SK-N-SH (cell line): ENCODE measurements around the gene CFAP210. TPM values are rescaled to one million over a fixed set of nuclear protein-coding genes. Genes with fewer than 3 reads are reported as not detected.

ENCODE experiments used
- CTCF ChIA-PET: fragments of 300-600, 350-600 bp; formaldehyde crosslinking; extraction: SDS; loops from one replicate; lab custom pipeline; 2021; lab: Yijun Ruan, JAX
- POLR2A ChIA-PET: fragments of 350-600 bp; sonication (Branson Sonifier 250); formaldehyde crosslinking; extraction: SDS; loops from one replicate; lab custom pipeline; 2020; ENCODE audit warnings: antibody characterized with exemption, inconsistent platforms; lab: Yijun Ruan, JAX
- DNase-seq: peaks from one replicate; pipeline ENCODE4 v3.0.0; 2012
- H2AFZ ChIP-seq: fragments of 200-600 bp; sonication (generic); 2 replicates; pipeline ENCODE4 v1.8.1; 2016; ENCODE audit warnings: antibody characterized with exemption, mild to moderate bottlenecking, low read depth
- H3F3A ChIP-seq: fragments of 200-600 bp; sonication (generic); replicated peaks from 2 replicates; pipeline ENCODE3; 2016; ENCODE audit warnings: antibody characterized with exemption, mild to moderate bottlenecking; ENCODE audit not compliant: insufficient read depth
- H3K27ac ChIP-seq, 2 experiments: fragments of 200-500 bp in 1 of 2; fragments of 200-600 bp in 1 of 2; sonication (Bioruptor generic) in 1 of 2; sonication (generic), shearing (Covaris generic) in 1 of 2; 2 replicates each; pipeline versions ENCODE4 v1.5.1 to v1.6.1; 2014 to 2016; ENCODE audit warnings: low read depth in 2 of 2, inconsistent platforms in 1 of 2, low read length in 1 of 2, mild to moderate bottlenecking in 1 of 2, mixed read lengths in 1 of 2
- H3K27me3 ChIP-seq: fragments of 200-600 bp; sonication (generic), shearing (Covaris generic); 2 replicates; pipeline ENCODE4 v1.6.1; 2016; ENCODE audit warnings: mixed run types; ENCODE audit not compliant: insufficient read depth
- H3K36me3 ChIP-seq, 2 experiments: fragments of 200-500 bp in 1 of 2; fragments of 200-600 bp in 1 of 2; sonication (Bioruptor generic) in 1 of 2; sonication (generic) in 1 of 2; replicated peaks in 1 of 2; 2 replicates each; pipeline versions ENCODE3 to v1.5.1; 2014 to 2016; ENCODE audit warnings: low read length in 1 of 2, mild to moderate bottlenecking in 1 of 2; ENCODE audit not compliant: insufficient read depth in 2 of 2, control insufficient read depth in 1 of 2
- H3K4me1 ChIP-seq, 2 experiments: fragments of 200-500 bp in 1 of 2; fragments of 200-600 bp in 1 of 2; sonication (Bioruptor generic) in 1 of 2; sonication (generic), shearing (Covaris generic) in 1 of 2; 2 replicates each; pipeline versions ENCODE4 v1.5.1 to v1.6.1; 2014 to 2016; ENCODE audit warnings: low read depth in 1 of 2, low read length in 1 of 2, mixed run types in 1 of 2; ENCODE audit not compliant: insufficient read depth in 2 of 2, control insufficient read depth in 1 of 2
- H3K4me2 ChIP-seq: fragments of 200-600 bp; sonication (generic), shearing (Covaris generic); 2 replicates; pipeline ENCODE4 v1.6.1; 2017; ENCODE audit warnings: mixed run types
- H3K4me3 ChIP-seq, 2 experiments: fragments of 200-500 bp in 1 of 2; fragments of 200-600 bp in 1 of 2; sonication (Bioruptor generic) in 1 of 2; sonication (generic), shearing (Covaris generic) in 1 of 2; 2 replicates each; pipeline versions ENCODE4 v1.5.1 to v1.8.1; 2014 to 2016; ENCODE audit warnings: low read depth in 2 of 2, inconsistent platforms in 1 of 2, low read length in 1 of 2, mild to moderate bottlenecking in 1 of 2, mixed read lengths in 1 of 2, moderate library complexity in 1 of 2
- H3K79me2 ChIP-seq: fragments of 200-600 bp; sonication (generic); 2 replicates; pipeline ENCODE4 v1.8.1; 2017; ENCODE audit warnings: mild to moderate bottlenecking; ENCODE audit not compliant: insufficient read depth
- H3K9ac ChIP-seq: fragments of 200-600 bp; sonication (generic); 2 replicates; pipeline ENCODE4 v1.6.1; 2017; ENCODE audit warnings: mixed run types
- H3K9me2 ChIP-seq: fragments of 200-600 bp; sonication (generic); 2 replicates; pipeline ENCODE4 v1.6.1; 2017; ENCODE audit warnings: mixed run types
- H3K9me3 ChIP-seq: fragments of 200-600 bp; sonication (generic); 2 replicates; pipeline ENCODE4 v1.6.1; 2017; ENCODE audit warnings: mixed run types, mild to moderate bottlenecking, moderate library complexity
- H4K20me1 ChIP-seq: fragments of 200-600 bp; sonication (generic); 2 replicates; pipeline ENCODE4 v1.6.1; 2017; ENCODE audit warnings: mild to moderate bottlenecking, mixed run types; ENCODE audit not compliant: insufficient read depth
- CHD2 ChIP-seq: fragments of 150-350 bp; IDR thresholded peaks from 2 replicates; pipeline ENCODE4 v1.6.1; 2018; ENCODE audit warnings: low read length; ENCODE audit not compliant: partially characterized antibody
- EP300 ChIP-seq, 2 experiments: IDR thresholded peaks; 2 replicates each; pipeline versions ENCODE4 v1.4.0 to v1.6.1; 2012; ENCODE audit warnings: borderline replicate concordance in 1 of 2, low read depth in 1 of 2, low read length in 1 of 2
- EZH2phosphoT487 ChIP-seq: fragments of 200-600 bp; sonication (generic); IDR thresholded peaks from 2 replicates; pipeline ENCODE4 v1.6.1; 2017; ENCODE audit warnings: low read depth, mixed run types, mild to moderate bottlenecking, antibody characterized with exemption, moderate library complexity, borderline replicate concordance
- FOSL2 ChIP-seq: IDR thresholded peaks from 2 replicates; pipeline ENCODE4 v1.4.0; 2012; ENCODE audit warnings: low read depth, mild to moderate bottlenecking, moderate library complexity, borderline replicate concordance
- FOXJ3 ChIP-seq: sonication (generic); formaldehyde crosslinking; IDR thresholded peaks from 2 replicates; pipeline ENCODE4 v1.5.1; 2020; ENCODE audit warnings: mild to moderate bottlenecking, missing genetic modification reagents
- GABPA ChIP-seq: IDR thresholded peaks from 2 replicates; pipeline ENCODE4 v1.4.0; 2012; ENCODE audit warnings: low read depth, mild to moderate bottlenecking
- GATA2 ChIP-seq: sonication (generic); formaldehyde crosslinking; IDR thresholded peaks from 2 replicates; pipeline ENCODE4 v1.5.0; 2020; ENCODE audit warnings: mild to moderate bottlenecking, missing genetic modification reagents
- JUND ChIP-seq: IDR thresholded peaks from 2 replicates; pipeline ENCODE4 v1.4.0; 2012
- MAX ChIP-seq: IDR thresholded peaks from 2 replicates; pipeline ENCODE4 v1.4.0; 2012; ENCODE audit warnings: low read depth
- NRF1 ChIP-seq: IDR thresholded peaks from 2 replicates; pipeline ENCODE4 v1.6.1; 2012; ENCODE audit warnings: low read depth, mild to moderate bottlenecking, low read length
- PBX3 ChIP-seq: IDR thresholded peaks from 2 replicates; pipeline ENCODE4; 2012
- RXRA ChIP-seq: IDR thresholded peaks from 2 replicates; pipeline ENCODE4 v1.4.0; 2012; ENCODE audit warnings: low read depth, mild to moderate bottlenecking, borderline replicate concordance
- SIN3A ChIP-seq: IDR thresholded peaks from 2 replicates; pipeline ENCODE4 v1.6.1; 2012; ENCODE audit warnings: low read depth, mild to moderate bottlenecking, low read length, moderate library complexity, borderline replicate concordance
- TAF1 ChIP-seq: IDR thresholded peaks from 2 replicates; pipeline ENCODE4 v1.6.1; 2012; ENCODE audit warnings: low read depth, mild to moderate bottlenecking, low read length, moderate library complexity, borderline replicate concordance
- TEAD4 ChIP-seq: IDR thresholded peaks from 2 replicates; pipeline ENCODE4 v1.4.0; 2012; ENCODE audit warnings: mild to moderate bottlenecking, borderline replicate concordance; ENCODE audit not compliant: insufficient read depth
- USF2 ChIP-seq: fragments of 150-350 bp; IDR thresholded peaks from 2 replicates; pipeline ENCODE4 v1.6.1; 2017; ENCODE audit warnings: antibody characterized with exemption, low read length, low read depth, borderline replicate concordance
- WGBS: methylation state at CpG from one replicate; pipeline ENCODE4 v1.1.6; 2017; ENCODE audit warnings: low lambda C conversion rate; 5-methylcytosine and 5-hydroxymethylcytosine counted together
- polyA plus RNA-seq, 3 experiments: library from polyadenylated mRNA; depleted of rRNA; stranded (reverse); fragments of >200 nt; gene quantifications; 2 replicates each; pipeline ENCODE4 v1.2.3, GENCODE V29; 2012

CFAP210 gene
- polyA plus RNA-seq, 1 of the 3 experiments (the other 2 are of a cell fraction): 0.03 TPM

GRCh38 chr2:169684135-169684565 lies 10.1 kb downstream of the CFAP210 start:
- no peak overlapping the region for H3K27ac ChIP-seq
- CTCF ChIA-PET: interaction anchor here (1.0 to 2.4 kb wide), 3 partner anchors 9 to 141 kb away, joined by 3 to 9 read pairs (median 4); partner anchors contain the start of genes CFAP210 and METTL5
- H3K9ac ChIP-seq: no peak overlapping the region
- H3K36me3 ChIP-seq: no peaks in the 10 kb centered on the region
- TF ChIP-seq FOXJ3 (CRISPR knock-in tag) (no peak), JUND (no peak), NRF1 (no peak), MAX (no peak), USF2 (no peak), SIN3A (no peak), RXRA (no peak), GATA2 (CRISPR knock-in tag) (no peak), EP300 (IDR thresholded peaks at IDR 0.05; ENCODE audit: borderline replicate concordance in 1 of 2, low read depth in 1 of 2, low read length in 1 of 2) (no peak), PBX3 (no peak), TEAD4 (no peak), GABPA (no peak), CHD2 (no peak)
- TF ChIP-seq, all 33 proteins: peak for 0
- no peak for DNase-seq
- Histone ChIP-seq H3F3A (no peaks in the 10 kb centered on the region), H3K4me1 (no peaks in the 10 kb centered on the region), H3K27me3 (no peaks in the 10 kb centered on the region), H3K79me2 (no peaks in the 10 kb centered on the region), H3K4me3 (no peak overlapping the region), H2AFZ (no peak overlapping the region), H3K4me2 (no peak overlapping the region), H3K9me3 (no peaks in the 10 kb centered on the region), H3K9me2 (no peaks in the 10 kb centered on the region), H4K20me1 (no peaks in the 10 kb centered on the region)
- WGBS: 58% methylated on average over 3 of the region's 3 CpGs
- POLR2A ChIA-PET: no interaction called here

GRCh38 chr2:169683425-169684134 lies 10.6 kb downstream of the CFAP210 start:
- Histone ChIP-seq H3K4me3 (no peak overlapping the region), H3K79me2 (no peaks in the 10 kb centered on the region), H3K36me3 (no peaks in the 10 kb centered on the region), H3K4me1 (no peaks in the 10 kb centered on the region), H3K27me3 (no peaks in the 10 kb centered on the region), H3F3A (no peaks in the 10 kb centered on the region), H3K9me3 (no peaks in the 10 kb centered on the region), H3K9me2 (no peaks in the 10 kb centered on the region), H3K9ac (no peak overlapping the region), H3K27ac (no peak overlapping the region), H3K4me2 (no peak overlapping the region), H2AFZ (no peak overlapping the region), H4K20me1 (no peaks in the 10 kb centered on the region)
- no peak for DNase-seq
- CTCF ChIA-PET: interaction anchor here (0.6 to 2.4 kb wide), 4 partner anchors 10 to 141 kb away, joined by 3 to 9 read pairs (median 4); partner anchors contain the start of genes CFAP210 and METTL5
- TF ChIP-seq RXRA (no peak), GATA2 (CRISPR knock-in tag) (no peak), FOSL2 (no peak), PBX3 (no peak), TAF1 (no peak), EZH2phosphoT487 (no peak), NRF1 (no peak), SIN3A (no peak)
- POLR2A ChIA-PET: no interaction called here
- 88% methylated on average over 3 of the region's 3 CpGs for WGBS
